H1 (cell line): Measurements from ENCODE around the gene ADAMTS8. TPM values are rescaled to one million over a fixed set of nuclear protein-coding genes. Genes with fewer than 3 reads are reported as not detected.

ENCODE experiments used
- CTCF ChIA-PET: fragments of 300-600 bp; sonication (Branson Sonifier 250); formaldehyde crosslinking; loops from one replicate; lab custom pipeline; 2021; ENCODE audit not compliant: partially characterized antibody; lab: Charles Lee
- POLR2A ChIA-PET: fragments of 300-600 bp; sonication (Branson Sonifier 250); formaldehyde crosslinking; loops from one replicate; lab custom pipeline; 2021; ENCODE audit warnings: inconsistent platforms; ENCODE audit not compliant: partially characterized antibody; lab: Charles Lee
- DNase-seq, 2 experiments: peaks; one replicate each; pipeline versions ENCODE4 v3.0.0 to v3.0.0-alpha.2; 2010 to 2022; ENCODE audit warnings: low spot score in 2 of 2, low read depth in 1 of 2, mixed read lengths in 1 of 2
- FAIRE-seq: peaks from 2 replicates; lab custom pipeline; 2011; peaks lifted over from hg19 to GRCh38; lab: Jason Lieb, UNC
- H2AFZ ChIP-seq: 2 replicates; pipeline ENCODE4 v1.8.1; 2012; ENCODE audit warnings: low read length, inconsistent platforms
- H2AK5ac ChIP-seq: 2 replicates; pipeline ENCODE4 v1.6.1; 2013; ENCODE audit warnings: low read depth, low read length
- H2BK120ac ChIP-seq: replicated peaks from 2 replicates; pipeline ENCODE3; 2013; ENCODE audit warnings: low read depth, low read length, inconsistent platforms
- H2BK12ac ChIP-seq: 2 replicates; pipeline ENCODE4 v1.6.1; 2013; ENCODE audit warnings: low read depth, low read length
- H2BK15ac ChIP-seq: 2 replicates; pipeline ENCODE4 v1.6.1; 2013; ENCODE audit warnings: low read length
- H2BK20ac ChIP-seq: 2 replicates; pipeline ENCODE4 v1.6.1; 2013; ENCODE audit warnings: low read length
- H2BK5ac ChIP-seq: 2 replicates; pipeline ENCODE4 v1.6.1; 2013; ENCODE audit warnings: low read depth, low read length
- H3K14ac ChIP-seq: 2 replicates; pipeline ENCODE4 v1.6.1; 2013; ENCODE audit warnings: inconsistent platforms; ENCODE audit not compliant: insufficient read length
- H3K18ac ChIP-seq: 2 replicates; pipeline ENCODE4 v1.6.1; 2013; ENCODE audit warnings: low read length; ENCODE audit errors: extremely low read depth
- H3K23ac ChIP-seq: 2 replicates; pipeline ENCODE4 v1.6.1; 2013; ENCODE audit warnings: inconsistent platforms; ENCODE audit not compliant: insufficient read length
- H3K23me2 ChIP-seq: 2 replicates; pipeline ENCODE4 v1.6.1; 2013; ENCODE audit warnings: low read depth, low read length
- H3K27ac ChIP-seq: 2 replicates; pipeline ENCODE4 v1.6.1; 2011; ENCODE audit warnings: low read depth, low read length, inconsistent platforms
- H3K27me3 ChIP-seq, 4 experiments: replicated peaks in 1 of 4; 1 replicate in 1 of 4; 2 replicates in 3 of 4; pipeline versions ENCODE4 v1.6.1 to v1.8.1; 2011 to 2013; ENCODE audit warnings: low read length in 3 of 4, mild to moderate bottlenecking in 3 of 4, inconsistent platforms in 2 of 4, mixed read lengths in 2 of 4, moderate library complexity in 1 of 4; ENCODE audit not compliant: control insufficient read depth in 3 of 4, insufficient read depth in 3 of 4; ENCODE audit errors: extremely low read depth in 1 of 4
- H3K36me3 ChIP-seq, 4 experiments: 2 replicates each; pipeline versions ENCODE4 v1.6.1 to v1.8.1; 2011 to 2013; ENCODE audit warnings: mild to moderate bottlenecking in 4 of 4, low read length in 3 of 4, moderate library complexity in 2 of 4, control low read depth in 1 of 4, inconsistent platforms in 1 of 4; ENCODE audit not compliant: insufficient read depth in 4 of 4, control insufficient read depth in 2 of 4
- H3K4ac ChIP-seq: replicated peaks from 2 replicates; pipeline ENCODE3; 2013; ENCODE audit warnings: low read length, low read depth, mixed read lengths, inconsistent platforms; ENCODE audit not compliant: insufficient read length
- H3K4me1 ChIP-seq, 4 experiments: replicated peaks in 1 of 4; 1 replicate in 1 of 4; 2 replicates in 3 of 4; pipeline versions ENCODE4 v1.6.1 to v1.8.1; 2011 to 2013; ENCODE audit warnings: low read length in 3 of 4, inconsistent platforms in 2 of 4, mixed read lengths in 1 of 4; ENCODE audit not compliant: insufficient read depth in 4 of 4, control insufficient read depth in 3 of 4
- H3K4me2 ChIP-seq, 2 experiments: 2 replicates each; pipeline versions ENCODE4 v1.6.1 to v1.8.1; 2011 to 2013; ENCODE audit warnings: low read depth in 2 of 2, low read length in 2 of 2, control low read depth in 1 of 2, inconsistent platforms in 1 of 2, mild to moderate bottlenecking in 1 of 2; ENCODE audit not compliant: insufficient read depth in 1 of 2
- H3K4me3 ChIP-seq, 4 experiments: fragments of 200-600, 300-600 bp in 1 of 4; sonication (generic), shearing (Covaris generic), sonication (Bioruptor Twin) in 1 of 4; 2 replicates each; pipeline versions ENCODE4 v1.5.1 to v1.8.1; 2011 to 2016; ENCODE audit warnings: low read length in 4 of 4, low read depth in 3 of 4, control low read depth in 2 of 4, inconsistent platforms in 2 of 4, mild to moderate bottlenecking in 2 of 4, mixed read lengths in 1 of 4, moderate library complexity in 1 of 4; ENCODE audit not compliant: insufficient read depth in 2 of 4; ENCODE audit errors: extremely low read depth in 1 of 4
- H3K56ac ChIP-seq: replicated peaks from 2 replicates; pipeline ENCODE3; 2013; ENCODE audit warnings: low read depth, mild to moderate bottlenecking, mixed read lengths, low read length, inconsistent platforms; ENCODE audit not compliant: insufficient read length
- H3K79me1 ChIP-seq: 2 replicates; pipeline ENCODE4 v1.6.1; 2013; ENCODE audit warnings: low read depth, low read length, control low read depth
- H3K79me2 ChIP-seq, 2 experiments: 2 replicates each; pipeline versions ENCODE4 v1.6.1 to v1.8.1; 2012 to 2013; ENCODE audit warnings: low read length in 2 of 2, mild to moderate bottlenecking in 2 of 2, inconsistent platforms in 1 of 2; ENCODE audit not compliant: insufficient read depth in 2 of 2, control insufficient read depth in 1 of 2
- H3K9ac ChIP-seq, 4 experiments: replicated peaks in 1 of 4; 1 replicate in 1 of 4; 2 replicates in 3 of 4; pipeline versions ENCODE4 v1.6.1 to v1.8.1; 2011 to 2013; ENCODE audit warnings: low read depth in 3 of 4, low read length in 3 of 4, control low read depth in 2 of 4, mild to moderate bottlenecking in 2 of 4, moderate library complexity in 2 of 4, inconsistent platforms in 1 of 4; ENCODE audit errors: extremely low read depth in 1 of 4
- H3K9me3 ChIP-seq, 2 experiments: 2 replicates each; pipeline versions ENCODE4 v1.6.1 to v1.8.1; 2012 to 2013; ENCODE audit warnings: mild to moderate bottlenecking in 2 of 2, moderate library complexity in 2 of 2, control low read depth in 1 of 2, inconsistent platforms in 1 of 2, low read depth in 1 of 2, low read length in 1 of 2, mixed read lengths in 1 of 2; ENCODE audit not compliant: insufficient read depth in 2 of 2
- H4K20me1 ChIP-seq, 2 experiments: replicated peaks in 1 of 2; 2 replicates each; pipeline versions ENCODE3 to v1.8.1; 2011 to 2013; ENCODE audit warnings: inconsistent platforms in 2 of 2, low read length in 2 of 2, mild to moderate bottlenecking in 1 of 2; ENCODE audit not compliant: insufficient read depth in 2 of 2, control insufficient read depth in 1 of 2
- H4K5ac ChIP-seq: 2 replicates; pipeline ENCODE4 v1.6.1; 2013; ENCODE audit warnings: low read length, low read depth, mixed read lengths, inconsistent platforms; ENCODE audit not compliant: insufficient read length
- H4K8ac ChIP-seq: 2 replicates; pipeline ENCODE4 v1.8.0; 2013; ENCODE audit warnings: mild to moderate bottlenecking, moderate library complexity, low read length, inconsistent platforms; ENCODE audit not compliant: insufficient read depth; ENCODE audit errors: extremely low read depth
- H4K91ac ChIP-seq: replicated peaks from 2 replicates; pipeline ENCODE3; 2013; ENCODE audit warnings: low read length, mixed read lengths, inconsistent platforms; ENCODE audit not compliant: insufficient read length
- CTBP2 ChIP-seq: IDR thresholded peaks from 2 replicates; pipeline ENCODE4 v1.7.0; 2011; ENCODE audit warnings: borderline replicate concordance, mild to moderate bottlenecking, moderate library complexity, mixed read lengths, low read length; ENCODE audit not compliant: insufficient read depth, insufficient read length
- POU5F1 ChIP-seq: IDR thresholded peaks from 2 replicates; pipeline ENCODE4 v1.6.1; 2011; ENCODE audit warnings: low read depth, mild to moderate bottlenecking, low read length, moderate library complexity
- WGBS, 2 experiments: shearing (Covaris generic) in 1 of 2; methylation state at CpG; one replicate each; pipeline versions ENCODE4 v1.1.6 to v1.1.7; 2013 to 2015; ENCODE audit warnings: low lambda C conversion rate in 2 of 2, mixed read lengths in 2 of 2, inconsistent platforms in 1 of 2, low coverage in 1 of 2, missing lambda C conversion rate in 1 of 2; ENCODE audit not compliant: insufficient replicate concordance in 2 of 2, insufficient coverage in 1 of 2, insufficient read length in 1 of 2; ENCODE audit errors: extremely low coverage in 1 of 2, missing lambda C conversion rate in 1 of 2; 5-methylcytosine and 5-hydroxymethylcytosine counted together
- polyA plus RNA-seq, 7 experiments: library from polyadenylated mRNA; depleted of rRNA in 3 of 7; stranded (reverse) in 5 of 7; unstranded in 2 of 7; fragments of >200 nt in 5 of 7; fragments of 200-250 nt in 2 of 7; gene quantifications; 1 replicate in 5 of 7; 2 replicates in 1 of 7; 4 replicates in 1 of 7; pipeline versions ENCODE4 v1.2.1 to v1.2.3, GENCODE V29; 2011 to 2013; ENCODE audit warnings: missing spikeins in 2 of 7, mixed read lengths in 2 of 7
- total RNA-seq: library from RNA; stranded (reverse); fragmentation: NEBNext Ultra II Directional; extraction: Animal tissue kit (Norgen Biotek cat#: 25700); gene quantifications from 2 replicates; pipeline ENCODE4 v1.2.1, GENCODE V29; 2021

Gene ADAMTS8
- total and polyA plus RNA-seq, 2 of the 8 experiments (the other 6 are each of a cell fraction or from before 2014, with no cell fraction given): 9.3 to 16.6 TPM

DNA sequence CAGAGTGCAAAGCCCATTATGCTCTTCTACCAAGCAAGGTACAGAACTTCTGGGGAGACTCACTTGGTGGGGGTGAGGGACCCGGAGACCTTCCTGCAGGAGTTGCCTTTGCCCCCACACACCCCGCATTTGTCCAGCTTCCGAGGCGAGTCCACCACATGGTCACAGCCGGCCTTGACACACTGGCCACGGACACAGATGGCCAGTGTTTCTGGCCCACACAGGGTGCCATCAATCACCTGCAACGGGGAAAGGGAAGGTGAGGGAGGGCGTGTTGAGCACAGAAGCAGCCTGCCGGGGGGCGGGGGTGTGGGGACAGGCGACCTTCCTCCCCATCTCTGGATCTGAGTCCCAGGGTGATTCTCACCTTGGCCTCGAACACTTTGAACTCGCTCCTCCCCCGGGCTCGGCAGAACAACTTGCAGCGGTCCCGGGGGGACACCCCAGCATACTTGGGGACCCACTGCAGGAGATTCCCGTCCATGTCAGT is 20.0 kb downstream of the ADAMTS8 start:
- H4K20me1 ChIP-seq: no peaks in the 10 kb centered on the region
- TF ChIP-seq CTBP2: no peak
- TF ChIP-seq POU5F1: no peak
- no peak overlapping the region for H3K4ac ChIP-seq
- no peak overlapping the region for H2AK5ac ChIP-seq
- H3K23me2 ChIP-seq: no peaks in the 10 kb centered on the region
- H3K4me2 ChIP-seq: no peak overlapping the region
- no peak overlapping the region for H4K91ac ChIP-seq
- no peak overlapping the region for H3K14ac ChIP-seq
- ChIA-PET CTCF (interaction anchor here (1.6 kb wide), 1 partner anchor 18 kb away, joined by 6 read pairs; no protein-coding TSS in a partner anchor), POLR2A (interaction anchor here (0.7 to 1.7 kb wide), 3 partner anchors 13 to 40 kb away, joined by 3 to 5 read pairs (median 4); partner anchors contain the start of gene ADAMTS15)
- H3K79me1 ChIP-seq: no peaks in the 10 kb centered on the region
- no peak overlapping the region for H3K27ac ChIP-seq
- H3K4me1 ChIP-seq: peaks cover 2 to 16% (median 7%) of the 10 kb centered on the region in 4 experiments
- DNase-seq (no peak), FAIRE-seq (no peak)
- H2BK15ac ChIP-seq: no peak overlapping the region
- H4K8ac ChIP-seq: no peak overlapping the region
- H2BK20ac ChIP-seq: no peak overlapping the region; the same call in 1 of the 2 replicates
- H3K9me3 ChIP-seq: no peaks in the 10 kb centered on the region
- H3K56ac ChIP-seq: no peak overlapping the region
- no peak overlapping the region for H2AFZ ChIP-seq
- H3K18ac ChIP-seq: no peak overlapping the region
- H3K36me3 ChIP-seq: 0 out of 8 replicates have a peak, but pooled peaks cover 0 to 3% (median 2%) of the 10 kb centered on the region in 4 experiments
- H2BK5ac ChIP-seq: no peak overlapping the region
- no peaks in the 10 kb centered on the region for H3K27me3 ChIP-seq
- H3K79me2 ChIP-seq: no peaks in the 10 kb centered on the region
- no peak overlapping the region for H3K23ac ChIP-seq
- H3K4me3 ChIP-seq: no peak overlapping the region
- 96% methylated on average over 15 of the region's 18 CpGs; no CpG with 5 or more reads in 1 of the 2 experiments for WGBS, 2 experiments
- H3K9ac ChIP-seq: no peak overlapping the region
- H4K5ac ChIP-seq: no peak overlapping the region
- no peak overlapping the region for H2BK120ac ChIP-seq
- peak overlapping the region; percentile 1; the same call in 1 of the 2 replicates for H2BK12ac ChIP-seq
